ENCODE results near the gene EXOC1L. TPM values are rescaled to one million over a fixed set of nuclear protein-coding genes. Genes with fewer than 3 reads are reported as not detected.

EXOC1L gene, protein sequence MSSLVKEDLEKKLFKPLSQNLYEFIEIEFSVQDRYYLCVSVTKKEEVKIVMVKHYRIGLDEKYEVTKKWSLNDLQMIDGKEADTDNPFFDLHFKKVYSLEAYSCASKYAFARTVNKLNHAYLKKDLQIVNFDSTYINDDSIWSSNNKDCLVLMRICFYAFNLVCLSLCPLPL
- polyA plus RNA-seq, result not detected

DNA sequence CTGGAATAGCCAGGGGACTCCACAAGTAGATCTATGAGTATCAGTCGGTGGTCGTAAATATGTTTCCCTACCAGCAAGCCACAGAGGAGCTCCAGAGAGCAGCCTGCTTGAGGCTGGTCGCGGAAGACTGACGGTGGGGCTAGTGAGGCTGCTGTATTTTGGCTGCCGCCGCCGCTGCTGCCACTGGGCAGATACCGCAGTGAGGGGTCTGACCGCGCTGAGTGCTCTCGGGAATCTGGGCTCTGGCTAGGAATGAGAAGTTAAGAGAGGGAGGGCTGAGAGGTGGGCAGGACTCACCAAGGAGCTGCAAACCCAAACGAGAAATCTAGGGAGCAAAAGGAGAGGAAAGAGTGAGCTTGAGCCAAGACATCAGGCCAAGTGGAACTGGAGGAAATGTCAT is at the start of gene EXOC1L:
TSS of gene EXOC1L (plus strand) at position 157 of the 400 bp plus-strand sequence. CDS start at position 394, 237 bp downstream.
- Mint-ChIP-seq H3K4me3 (peak within 1 kb of the TSS in 1 of 4 donors; percentile 13), H3K36me3 (peaks cover 4% of the 10 kb centered on the region), H3K4me1 (peaks cover 0 to 3% (median 0%) of the 10 kb centered on the region in 3 donors)

DNA sequence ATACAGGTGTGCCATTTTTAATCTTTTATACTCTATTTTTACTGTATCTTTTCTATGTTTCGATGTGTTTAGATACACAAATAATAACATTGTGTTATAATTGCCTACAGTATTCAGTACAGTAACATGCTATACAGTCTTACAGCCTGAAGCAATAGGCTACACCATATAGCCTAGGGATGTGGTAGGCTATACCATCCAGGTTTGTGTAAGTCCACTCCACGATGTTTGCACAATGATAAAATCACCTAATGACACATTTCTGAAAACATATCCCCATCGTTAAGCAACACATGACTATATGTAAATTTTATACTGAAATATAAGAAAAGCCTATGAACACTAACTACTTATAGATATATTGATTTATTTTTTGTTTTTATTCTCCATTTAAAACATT is 48.9 kb upstream of the EXOC1L start:
- Mint-ChIP-seq H3K27ac (no peak overlapping the region), H3K4me1 (no peaks in the 10 kb centered on the region), H3K27me3 (peaks cover 16% of the 10 kb centered on the region), H3K4me3 (no peak overlapping the region), H3K9me3 (peaks cover 0 to 4% (median 1%) of the 10 kb centered on the region in 3 donors), H3K36me3 (no peaks in the 10 kb centered on the region)

More for the DNA sequence above, at the start of gene EXOC1L:
- H3K27me3 Mint-ChIP-seq, result peaks cover 12% of the 10 kb centered on the region
- H3K9me3 Mint-ChIP-seq, result peaks cover 0 to 3% (median 0%) of the 10 kb centered on the region in 3 donors
- no peak within 1 kb of the TSS for H3K27ac Mint-ChIP-seq

DNA sequence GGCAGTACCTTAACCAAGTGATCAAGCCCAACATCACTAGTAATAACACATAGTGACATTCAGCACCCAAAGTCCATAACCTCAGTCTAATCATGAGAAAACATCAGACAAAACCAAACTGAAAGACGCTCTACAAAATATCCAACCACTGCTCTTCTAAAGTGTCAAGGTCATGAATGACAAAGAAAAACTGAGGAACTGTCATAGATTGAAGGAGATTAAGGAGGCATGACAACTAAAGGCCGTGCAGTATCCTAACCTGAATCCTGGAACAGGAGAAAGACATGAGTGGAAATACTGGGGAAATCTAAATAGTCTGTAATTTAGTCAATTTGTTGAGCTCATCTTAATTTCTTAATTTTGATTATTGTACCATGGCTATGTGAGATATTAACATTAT is 38.2 kb upstream of the EXOC1L start:
- peaks cover 5% of the 10 kb centered on the region for H3K27me3 Mint-ChIP-seq
- peaks cover 4 to 6% (median 5%) of the 10 kb centered on the region in 3 donors for H3K9me3 Mint-ChIP-seq
- H3K27ac Mint-ChIP-seq, result no peak overlapping the region
- no peak overlapping the region for H3K4me3 Mint-ChIP-seq
- no peaks in the 10 kb centered on the region for H3K4me1 Mint-ChIP-seq
- peaks cover 1% of the 10 kb centered on the region for H3K36me3 Mint-ChIP-seq

DNA sequence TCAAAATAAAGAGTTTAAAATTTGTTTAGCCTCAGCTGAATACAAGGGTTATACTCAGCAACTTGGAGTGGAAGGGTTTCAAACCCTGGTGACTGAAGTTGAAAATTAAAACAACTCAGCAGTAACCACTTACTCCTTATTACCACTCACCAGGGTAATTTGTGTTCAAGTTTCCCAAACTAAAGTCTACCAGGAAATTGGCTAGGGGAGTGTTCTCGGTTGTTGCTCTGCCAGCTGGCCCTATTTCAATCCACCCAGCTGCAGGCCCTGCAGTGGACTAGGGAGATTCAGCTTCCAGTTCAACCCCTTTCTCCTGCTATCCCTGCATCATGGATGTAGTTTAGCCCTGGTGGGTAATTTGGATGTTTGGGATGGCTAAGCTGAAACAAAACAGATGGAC is 37.8 kb upstream of the EXOC1L start:
- peaks cover 4 to 6% (median 5%) of the 10 kb centered on the region in 3 donors for H3K9me3 Mint-ChIP-seq
- H3K27me3 Mint-ChIP-seq, result peaks cover 5% of the 10 kb centered on the region
- H3K36me3 Mint-ChIP-seq, result peaks cover 1% of the 10 kb centered on the region
- no peak overlapping the region for H3K27ac Mint-ChIP-seq
- H3K4me1 Mint-ChIP-seq, result no peaks in the 10 kb centered on the region
- no peak overlapping the region for H3K4me3 Mint-ChIP-seq

- Mint-ChIP-seq H3K9me3 (peaks cover 0 to 4% (median 2%) of the 10 kb centered on the region in 3 donors), H3K4me3 (no peak overlapping the region), H3K4me1 (no peaks in the 10 kb centered on the region), H3K36me3 (peaks cover 1% of the 10 kb centered on the region), H3K27me3 (peaks cover 4% of the 10 kb centered on the region), H3K27ac (no peak overlapping the region)
Measured at GRCh38 chr4:55783584-55783983, 36.0 kb upstream of the EXOC1L start.

DNA sequence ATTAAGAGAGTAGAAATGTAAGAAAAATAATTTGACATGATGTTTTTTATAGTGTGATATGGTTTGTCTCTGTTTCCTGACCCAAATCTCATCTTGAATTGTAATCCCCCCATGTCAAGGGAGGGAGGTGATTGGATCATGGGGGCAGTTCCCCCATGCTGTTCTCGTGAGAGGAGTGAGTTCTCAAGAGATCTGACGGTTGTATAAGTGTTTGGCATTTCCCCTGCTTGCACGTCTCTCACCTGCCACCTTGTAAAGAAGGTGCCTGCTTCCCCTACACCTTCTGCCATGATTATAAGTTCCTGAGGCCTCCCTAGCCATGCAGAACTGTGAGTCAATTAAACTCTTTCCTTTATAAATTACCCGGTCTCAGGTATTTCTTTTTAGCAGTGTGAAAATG is 34.8 kb upstream of the EXOC1L start:
- Mint-ChIP-seq H3K27ac (no peak overlapping the region), H3K4me3 (no peak overlapping the region), H3K36me3 (peaks cover 1% of the 10 kb centered on the region), H3K4me1 (no peaks in the 10 kb centered on the region), H3K9me3 (peaks cover 0 to 2% (median 0%) of the 10 kb centered on the region in 3 donors), H3K27me3 (peaks cover 4% of the 10 kb centered on the region)

DNA sequence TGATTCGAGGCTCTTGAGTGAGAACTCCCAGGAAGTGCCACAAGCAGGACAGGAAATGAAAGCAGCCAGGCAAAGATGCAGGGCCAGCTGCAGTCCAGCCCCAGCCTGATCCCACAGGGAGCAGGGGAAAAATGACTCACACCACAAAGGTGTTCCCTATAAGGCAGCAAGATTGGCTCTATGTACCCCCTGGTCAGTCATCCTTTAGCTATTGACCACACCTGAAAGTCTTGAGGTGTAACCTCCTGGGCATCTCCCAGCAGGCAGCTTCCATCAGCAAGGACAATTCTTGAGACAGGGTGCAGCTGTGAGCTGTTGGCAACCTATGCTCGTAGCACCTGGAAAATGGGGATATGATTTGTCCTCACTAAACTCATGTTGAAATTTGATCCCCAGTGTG is 27.9 kb upstream of the EXOC1L start:
- H3K9me3 Mint-ChIP-seq, result no peaks in the 10 kb centered on the region
- no peaks in the 10 kb centered on the region for H3K4me1 Mint-ChIP-seq
- no peak overlapping the region for H3K4me3 Mint-ChIP-seq
- H3K27ac Mint-ChIP-seq, result no peak overlapping the region
- peaks cover 28% of the 10 kb centered on the region for H3K27me3 Mint-ChIP-seq
- H3K36me3 Mint-ChIP-seq, result peaks cover 2% of the 10 kb centered on the region

DNA sequence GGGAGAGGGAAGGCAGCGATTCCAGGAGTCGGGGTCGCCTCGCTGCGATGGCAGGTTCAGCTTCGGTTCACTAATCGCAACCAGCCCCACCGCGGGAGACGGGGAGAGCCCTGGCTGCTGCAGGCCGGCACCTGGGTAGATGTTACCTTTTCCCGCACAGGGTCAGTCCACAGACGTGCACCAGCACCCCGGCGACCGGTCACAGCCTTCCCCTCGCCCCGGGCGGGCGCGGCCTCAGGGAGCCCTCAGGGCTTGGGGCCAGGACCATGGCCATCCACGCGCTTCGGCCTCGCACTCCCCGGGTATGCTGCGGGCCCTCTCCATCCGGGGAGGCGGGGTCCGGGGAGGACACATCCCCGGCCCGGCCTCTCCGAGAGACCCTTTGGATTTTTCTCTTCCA is 26.1 kb upstream of the EXOC1L start:
- Mint-ChIP-seq H3K36me3 (peaks cover 2% of the 10 kb centered on the region), H3K27me3 (peaks cover 30% of the 10 kb centered on the region), H3K27ac (no peak overlapping the region), H3K4me1 (no peaks in the 10 kb centered on the region), H3K9me3 (no peaks in the 10 kb centered on the region), H3K4me3 (no peak overlapping the region)

- Mint-ChIP-seq H3K4me3 (no peak overlapping the region), H3K27me3 (peaks cover 28% of the 10 kb centered on the region), H3K36me3 (peaks cover 2% of the 10 kb centered on the region), H3K4me1 (no peaks in the 10 kb centered on the region), H3K27ac (no peak overlapping the region), H3K9me3 (no peaks in the 10 kb centered on the region)
Measured at GRCh38 chr4:55794053-55794452, 25.5 kb upstream of the EXOC1L start.

- peaks cover 27% of the 10 kb centered on the region for H3K27me3 Mint-ChIP-seq
- no peak overlapping the region for H3K4me3 Mint-ChIP-seq
- H3K36me3 Mint-ChIP-seq, result peaks cover 2% of the 10 kb centered on the region
- H3K27ac Mint-ChIP-seq, result no peak overlapping the region
- H3K9me3 Mint-ChIP-seq, result no peaks in the 10 kb centered on the region
- no peaks in the 10 kb centered on the region for H3K4me1 Mint-ChIP-seq
Measured at GRCh38 chr4:55795341-55795740, 24.2 kb upstream of the EXOC1L start.

DNA sequence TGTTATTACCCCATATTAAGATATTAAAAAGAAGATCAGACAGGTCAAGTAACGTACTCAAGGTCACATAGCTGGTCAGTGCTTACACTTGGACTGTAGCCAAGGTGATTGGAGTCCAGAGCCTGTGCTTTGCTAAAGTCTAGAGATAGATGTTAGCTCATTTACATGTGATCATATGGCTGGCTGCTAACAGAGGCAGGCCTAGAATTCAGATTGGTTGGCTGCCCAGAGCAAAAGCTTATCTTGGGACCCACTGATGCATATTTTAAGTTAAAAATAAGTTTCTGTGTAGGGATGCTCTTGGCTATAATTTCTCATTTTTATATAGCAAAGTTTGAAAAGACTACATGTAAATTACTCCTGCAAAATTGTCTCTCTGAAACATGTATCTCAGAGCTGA is 18.1 kb upstream of the EXOC1L start:
- no peaks in the 10 kb centered on the region for H3K9me3 Mint-ChIP-seq
- H3K4me1 Mint-ChIP-seq, result no peaks in the 10 kb centered on the region
- H3K27me3 Mint-ChIP-seq, result peaks cover 16% of the 10 kb centered on the region
- no peak overlapping the region for H3K27ac Mint-ChIP-seq
- no peaks in the 10 kb centered on the region for H3K36me3 Mint-ChIP-seq
- no peak overlapping the region for H3K4me3 Mint-ChIP-seq

- peaks cover 11% of the 10 kb centered on the region for H3K27me3 Mint-ChIP-seq
Measured at GRCh38 chr4:55807556-55807955, 12.0 kb upstream of the EXOC1L start.

DNA sequence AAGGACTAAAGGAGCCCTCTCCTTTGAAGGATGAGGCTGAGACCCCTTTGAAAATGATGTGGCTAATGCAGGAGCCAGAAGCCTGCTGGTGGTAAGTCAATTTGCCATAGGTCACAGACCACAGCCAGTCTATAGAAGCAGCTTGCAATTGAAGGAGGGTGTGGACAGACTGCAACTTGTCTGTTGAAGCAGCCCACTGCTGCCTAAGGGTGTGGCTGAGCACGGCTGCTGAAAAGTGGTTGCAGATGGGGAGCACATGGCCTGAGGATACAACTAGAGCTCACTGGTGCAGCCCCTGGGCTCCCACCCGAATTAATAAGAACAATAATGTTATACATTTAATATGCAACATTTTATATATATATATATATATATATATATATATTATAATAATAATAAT is 11.4 kb upstream of the EXOC1L start:
- no peaks in the 10 kb centered on the region for H3K4me1 Mint-ChIP-seq

More at GRCh38 chr4:55807556-55807955, 12.0 kb upstream of the EXOC1L start:
- no peak overlapping the region for H3K27ac Mint-ChIP-seq
- no peaks in the 10 kb centered on the region for H3K4me1 Mint-ChIP-seq
- peaks cover 0 to 4% (median 0%) of the 10 kb centered on the region in 3 donors for H3K9me3 Mint-ChIP-seq
- no peak overlapping the region for H3K4me3 Mint-ChIP-seq
- no peaks in the 10 kb centered on the region for H3K36me3 Mint-ChIP-seq

GRCh38 chr4:55808632-55809031 is 11.0 kb upstream of the EXOC1L start:
- H3K4me3 Mint-ChIP-seq, result no peak overlapping the region
- no peak overlapping the region for H3K27ac Mint-ChIP-seq
- H3K36me3 Mint-ChIP-seq, result no peaks in the 10 kb centered on the region
- peaks cover 11% of the 10 kb centered on the region for H3K27me3 Mint-ChIP-seq
- peaks cover 2 to 4% (median 2%) of the 10 kb centered on the region in 3 donors for H3K9me3 Mint-ChIP-seq
- no peaks in the 10 kb centered on the region for H3K4me1 Mint-ChIP-seq

More for the DNA sequence above, 11.4 kb upstream of the EXOC1L start:
- Mint-ChIP-seq H3K27me3 (peaks cover 11% of the 10 kb centered on the region), H3K4me3 (no peak overlapping the region), H3K36me3 (no peaks in the 10 kb centered on the region), H3K27ac (no peak overlapping the region), H3K9me3 (peaks cover 0 to 4% (median 0%) of the 10 kb centered on the region in 3 donors)

GRCh38 chr4:55817691-55818090 is 1.9 kb upstream of the EXOC1L start:
- peaks cover 4% of the 10 kb centered on the region for H3K36me3 Mint-ChIP-seq
- H3K27me3 Mint-ChIP-seq, result peaks cover 12% of the 10 kb centered on the region
- no peak overlapping the region for H3K4me3 Mint-ChIP-seq
- H3K9me3 Mint-ChIP-seq, result peaks cover 0 to 6% (median 2%) of the 10 kb centered on the region in 3 donors
- H3K4me1 Mint-ChIP-seq, result peaks cover 0 to 3% (median 0%) of the 10 kb centered on the region in 3 donors
- H3K27ac Mint-ChIP-seq, result no peak overlapping the region

GRCh38 chr4:55820279-55820678 is 689 bp downstream of the EXOC1L start:
- peaks cover 12% of the 10 kb centered on the region for H3K27me3 Mint-ChIP-seq
- H3K36me3 Mint-ChIP-seq, result peaks cover 4% of the 10 kb centered on the region
- H3K9me3 Mint-ChIP-seq, result peaks cover 0 to 3% (median 0%) of the 10 kb centered on the region in 3 donors
- no peak overlapping the region for H3K4me3 Mint-ChIP-seq
- no peak overlapping the region for H3K27ac Mint-ChIP-seq
- peaks cover 0 to 3% (median 0%) of the 10 kb centered on the region in 3 donors for H3K4me1 Mint-ChIP-seq

Measured in IgD-negative memory B cell (primary cell).